Hepatocyte (in vitro differentiated cells): ENCODE results near the gene TMEM184B.

Experiments
- CTCF ChIP-seq: fragments of 200-600 bp; sonication (generic); IDR thresholded peaks from 2 replicates; pipeline ENCODE4 v1.5.1; 2016; ENCODE audit warnings: antibody characterized with exemption, mild to moderate bottlenecking; ENCODE audit not compliant: poor library complexity
- EZH2 ChIP-seq: fragments of 200-600 bp; sonication (generic); IDR thresholded peaks from 2 replicates; pipeline ENCODE4 v1.6.1; 2016; ENCODE audit warnings: antibody characterized with exemption, mild to moderate bottlenecking, borderline replicate concordance
- EZH2phosphoT487 ChIP-seq: fragments of 200-600 bp; sonication (generic); IDR thresholded peaks from one replicate; pipeline ENCODE4 v1.6.1; 2018; ENCODE audit warnings: antibody characterized with exemption, mild to moderate bottlenecking, low read depth, moderate library complexity; ENCODE audit not compliant: unreplicated experiment, severe bottlenecking

- TF ChIP-seq CTCF: peak; percentile 31
- TF ChIP-seq EZH2: no peak
- TF ChIP-seq EZH2phosphoT487: no peak
Measured at GRCh38 chr22:38298312-38299005, 25.6 kb upstream of the TMEM184B start.
